Measurements from ENCODE around the gene MRS2.
"Not testable (repeated sequence)": the region's sequence is repeated elsewhere in the genome, so short reads cannot be mapped to it uniquely, and the experiment has no call there.

MRS2 gene, protein sequence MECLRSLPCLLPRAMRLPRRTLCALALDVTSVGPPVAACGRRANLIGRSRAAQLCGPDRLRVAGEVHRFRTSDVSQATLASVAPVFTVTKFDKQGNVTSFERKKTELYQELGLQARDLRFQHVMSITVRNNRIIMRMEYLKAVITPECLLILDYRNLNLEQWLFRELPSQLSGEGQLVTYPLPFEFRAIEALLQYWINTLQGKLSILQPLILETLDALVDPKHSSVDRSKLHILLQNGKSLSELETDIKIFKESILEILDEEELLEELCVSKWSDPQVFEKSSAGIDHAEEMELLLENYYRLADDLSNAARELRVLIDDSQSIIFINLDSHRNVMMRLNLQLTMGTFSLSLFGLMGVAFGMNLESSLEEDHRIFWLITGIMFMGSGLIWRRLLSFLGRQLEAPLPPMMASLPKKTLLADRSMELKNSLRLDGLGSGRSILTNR
- 26.1 to 85.3 (median 53.6) reads per million in 17 experiments for total RNA-seq

DNA sequence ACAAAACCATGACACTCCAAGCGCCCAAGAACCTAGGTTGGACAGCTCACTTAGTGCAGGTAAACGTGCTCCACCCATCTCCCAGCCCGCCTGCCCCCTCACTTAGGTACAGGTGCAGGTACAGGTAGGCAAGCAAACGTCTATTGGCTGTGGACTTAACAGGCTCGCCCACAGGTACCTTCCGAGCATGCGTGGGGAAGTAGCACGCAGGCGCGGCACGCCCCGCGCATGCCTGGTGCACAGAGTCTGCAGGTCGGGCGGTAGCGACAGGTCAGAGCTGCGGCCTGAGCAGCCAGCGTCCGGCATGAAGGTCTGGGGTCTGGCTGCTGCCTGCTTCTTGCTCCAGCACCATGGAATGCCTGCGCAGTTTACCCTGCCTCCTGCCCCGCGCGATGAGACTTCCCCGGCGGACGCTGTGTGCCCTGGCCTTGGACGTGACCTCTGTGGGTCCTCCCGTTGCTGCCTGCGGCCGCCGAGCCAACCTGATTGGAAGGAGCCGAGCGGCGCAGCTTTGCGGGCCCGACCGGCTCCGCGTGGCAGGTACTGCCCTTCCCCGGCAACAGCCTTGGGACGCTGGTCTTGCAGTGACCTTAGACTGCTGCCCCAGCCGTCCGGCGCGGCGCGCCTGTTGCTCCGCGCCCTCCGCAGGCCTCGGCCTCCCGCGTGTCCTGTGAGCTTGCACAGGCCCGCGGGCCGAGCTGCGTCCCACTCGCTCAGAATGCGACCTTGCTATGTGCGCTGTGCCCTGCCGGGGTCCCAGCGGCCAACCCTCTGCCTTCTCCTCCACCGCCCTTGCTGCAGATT, at the start of gene MRS2:
Gene MRS2, plus strand, starts transcription at position 240 of the 804 bp plus-strand sequence. Its CDS starts 111 bp downstream, at position 351.
- peak; percentile 79 to 94 (median 89) for DNase-seq

DNA sequence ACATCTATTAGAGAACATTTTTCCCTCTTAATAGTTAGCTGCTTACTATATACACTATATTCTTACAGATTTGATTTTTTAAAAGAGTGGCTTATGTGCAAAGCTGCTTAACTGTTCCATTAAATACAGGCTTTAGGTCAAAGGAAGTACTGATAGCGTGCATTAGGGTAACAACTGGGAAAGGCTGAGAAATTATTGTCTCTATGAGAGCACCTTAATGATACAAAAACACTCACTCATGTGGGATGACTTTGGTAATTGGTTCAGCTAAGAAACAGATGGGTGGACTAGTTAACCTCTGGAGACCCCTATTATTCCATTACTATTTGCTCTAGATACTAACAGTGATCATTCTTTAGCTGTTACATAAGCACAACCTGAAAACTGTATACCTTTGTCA, 48.9 kb upstream of the MRS2 start:
- DNase-seq: no peak

DNA sequence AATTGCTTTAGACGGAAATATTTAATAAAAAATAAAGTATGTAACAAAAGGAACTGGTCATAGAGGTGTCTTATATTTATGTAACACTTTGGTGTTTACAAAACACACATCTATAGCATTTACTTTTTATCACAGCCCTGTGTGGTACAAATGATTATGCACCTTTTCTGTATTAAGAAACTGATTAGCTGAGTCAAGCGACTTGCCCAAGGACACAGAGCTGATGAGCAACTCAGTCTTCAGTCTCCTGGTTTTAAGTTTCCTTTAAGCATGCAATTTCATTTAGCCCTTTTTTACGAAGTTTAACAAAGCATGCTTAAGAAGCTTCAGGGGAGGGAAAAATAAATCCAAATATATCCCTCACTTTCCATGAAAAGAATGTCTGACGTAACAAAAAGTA, 47.3 kb upstream of the MRS2 start:
- DNase-seq: no peak

DNA sequence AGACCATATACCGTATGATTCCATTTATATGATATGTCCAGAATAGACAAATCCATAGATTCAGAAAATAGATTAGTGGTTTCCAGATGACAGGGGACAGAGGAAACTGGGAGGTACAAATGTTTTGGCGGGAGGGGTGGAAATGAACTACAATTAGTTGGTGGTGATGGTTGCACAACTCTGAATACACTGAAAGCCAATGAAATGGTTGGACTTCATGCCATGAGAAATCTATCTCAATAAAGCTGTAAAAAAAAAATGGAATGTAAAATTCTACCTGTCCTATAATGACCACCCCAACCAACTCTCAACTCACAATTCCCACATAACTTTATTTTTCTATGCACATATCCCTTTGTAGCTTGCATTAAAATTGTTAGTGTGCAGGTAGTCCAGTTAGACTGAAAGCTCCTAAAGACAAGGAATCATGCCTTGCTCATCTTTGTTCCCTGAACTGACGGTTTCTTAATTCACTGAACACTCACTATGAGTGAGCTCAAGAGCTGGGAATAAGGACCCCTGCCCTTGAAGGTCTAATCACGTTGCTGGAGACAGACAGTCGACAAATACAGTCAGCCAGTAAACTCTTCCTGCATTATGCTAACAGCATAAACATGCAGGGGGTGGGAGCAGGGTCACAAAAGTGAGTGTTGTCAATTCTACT, 46.3 kb upstream of the MRS2 start:
- DNase-seq: no peak

DNA sequence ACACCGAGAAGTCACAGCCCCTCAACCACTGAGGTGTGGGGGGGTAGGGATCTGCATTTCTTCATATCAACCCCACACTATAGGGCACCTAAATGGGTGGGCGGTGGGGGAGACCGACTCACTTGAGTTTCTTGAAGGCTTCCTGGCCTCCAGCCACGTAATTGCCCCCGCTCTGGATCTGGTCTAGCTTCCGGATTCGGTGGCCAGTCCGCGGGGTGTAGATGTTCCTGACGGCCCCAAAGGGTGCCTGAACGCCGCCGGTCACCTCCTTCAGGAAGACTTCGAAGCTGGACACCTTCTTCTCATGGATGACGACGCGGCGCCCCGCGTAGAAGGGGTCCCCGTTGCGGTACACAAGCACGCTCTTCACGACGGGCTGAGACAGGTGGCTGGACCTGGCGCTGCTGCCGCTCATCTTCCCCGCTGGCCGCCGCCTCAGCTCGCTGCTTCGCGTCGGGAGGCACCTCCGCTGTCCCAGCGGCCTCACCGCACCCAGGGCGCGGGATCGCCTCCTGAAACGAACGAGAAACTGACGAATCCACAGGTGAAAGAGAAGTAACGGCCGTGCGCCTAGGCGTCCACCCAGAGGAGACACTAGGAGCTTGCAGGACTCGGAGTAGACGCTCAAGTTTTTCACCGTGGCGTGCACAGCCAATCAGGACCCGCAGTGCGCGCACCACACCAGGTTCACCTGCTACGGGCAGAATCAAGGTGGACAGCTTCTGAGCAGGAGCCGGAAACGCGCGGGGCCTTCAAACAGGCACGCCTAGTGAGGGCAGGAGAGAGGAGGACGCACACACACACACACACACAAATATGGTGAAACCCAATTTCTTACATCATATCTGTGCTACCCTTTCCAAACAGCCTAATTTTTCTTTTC, 45.2 kb upstream of the MRS2 start, which contains the start of gene DCDC2:
Gene DCDC2, minus strand, starts transcription at position 724 of the 883 bp plus-strand sequence. Its CDS starts 309 bp downstream, at position 415.
- peak in 2 of 4 experiments; percentile 9 to 14 for DNase-seq

DNA sequence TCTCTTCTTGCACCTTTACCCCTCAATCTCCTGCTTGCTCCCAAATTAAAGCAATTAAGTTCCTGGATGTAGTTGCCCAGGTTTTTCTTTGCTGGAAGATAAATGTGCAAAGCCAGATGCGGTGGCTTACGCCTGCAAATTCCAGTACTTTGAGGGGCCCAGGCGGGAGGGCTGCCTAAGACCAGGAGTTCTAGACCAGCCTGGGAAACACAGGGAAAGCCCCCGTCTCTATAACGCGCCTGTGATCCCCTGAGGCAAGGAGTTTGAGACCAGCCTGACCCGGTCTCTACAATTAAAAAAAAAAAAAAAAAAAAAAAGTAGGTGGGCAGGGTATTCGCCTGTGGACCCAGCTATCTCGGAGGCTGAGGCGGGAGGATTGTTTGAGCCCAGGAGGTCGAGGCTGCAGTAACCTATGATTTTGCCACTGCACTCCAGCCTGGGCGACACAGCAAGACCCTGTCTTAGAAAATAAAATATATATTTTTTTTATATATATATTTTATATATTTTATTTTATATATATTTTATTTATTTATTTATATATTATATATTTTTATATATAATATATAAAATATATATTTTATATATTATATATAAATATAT, 44.4 kb upstream of the MRS2 start:
- DNase-seq: no peak

DNA sequence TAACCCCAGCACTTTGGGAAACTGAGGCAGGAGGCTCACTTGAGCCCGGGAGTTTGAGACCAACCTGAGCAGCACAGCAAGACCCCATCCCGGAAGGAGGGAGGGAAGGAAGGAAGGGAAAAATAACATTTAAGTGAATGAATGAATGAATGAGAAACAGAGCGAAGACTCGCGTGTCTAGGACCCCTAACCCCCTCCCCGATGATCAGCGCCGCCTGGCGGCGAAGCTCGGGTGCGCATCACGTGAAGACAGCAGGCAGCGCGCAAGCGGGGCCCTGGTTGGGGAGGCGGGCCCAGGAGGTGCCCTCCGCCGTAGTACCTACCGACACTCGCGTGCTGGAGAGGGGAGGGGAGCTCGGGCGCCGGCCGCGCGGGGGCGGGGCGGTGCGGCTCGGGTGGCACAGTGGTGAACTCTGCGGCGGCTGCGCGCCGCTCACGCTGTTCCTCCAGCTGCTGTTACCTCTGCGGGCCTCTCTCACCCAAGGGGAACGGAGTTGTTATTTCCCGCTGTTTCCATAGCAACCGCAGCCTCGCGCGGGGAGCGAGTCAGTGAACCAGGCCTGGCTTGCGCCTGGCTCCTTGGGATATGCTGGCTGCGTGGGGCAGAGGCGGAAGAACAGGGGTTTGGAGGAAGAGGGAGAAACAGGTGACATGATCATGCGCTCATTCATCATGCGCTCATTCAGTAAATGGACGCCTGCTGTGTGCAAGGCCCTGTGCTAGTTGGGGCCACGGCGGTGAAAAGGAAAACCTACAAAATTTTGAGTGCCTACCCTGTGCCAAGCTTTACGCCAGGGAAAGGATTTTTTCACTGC, 42.9 kb upstream of the MRS2 start:
- peak; percentile 82 to 90 (median 88) for DNase-seq

DNA sequence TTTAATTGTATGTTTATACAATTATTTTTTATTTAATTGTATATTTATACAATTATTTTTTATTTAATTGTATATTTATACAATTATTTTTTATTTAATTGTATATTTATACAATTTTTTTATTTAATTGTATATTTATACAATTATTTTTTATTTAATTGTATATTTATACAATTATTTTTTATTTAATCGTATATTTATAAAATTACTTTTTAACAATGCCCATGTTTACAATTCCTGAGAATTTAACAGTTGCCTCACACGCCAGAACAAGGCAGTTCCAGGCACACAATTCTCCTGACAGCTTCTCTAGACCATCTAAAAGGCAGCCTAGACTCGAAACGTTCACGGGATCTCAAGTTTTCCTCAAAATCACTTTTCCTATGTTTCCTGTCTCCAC, 40.4 kb upstream of the MRS2 start:
- DNase-seq: not testable (repeated sequence)

DNA sequence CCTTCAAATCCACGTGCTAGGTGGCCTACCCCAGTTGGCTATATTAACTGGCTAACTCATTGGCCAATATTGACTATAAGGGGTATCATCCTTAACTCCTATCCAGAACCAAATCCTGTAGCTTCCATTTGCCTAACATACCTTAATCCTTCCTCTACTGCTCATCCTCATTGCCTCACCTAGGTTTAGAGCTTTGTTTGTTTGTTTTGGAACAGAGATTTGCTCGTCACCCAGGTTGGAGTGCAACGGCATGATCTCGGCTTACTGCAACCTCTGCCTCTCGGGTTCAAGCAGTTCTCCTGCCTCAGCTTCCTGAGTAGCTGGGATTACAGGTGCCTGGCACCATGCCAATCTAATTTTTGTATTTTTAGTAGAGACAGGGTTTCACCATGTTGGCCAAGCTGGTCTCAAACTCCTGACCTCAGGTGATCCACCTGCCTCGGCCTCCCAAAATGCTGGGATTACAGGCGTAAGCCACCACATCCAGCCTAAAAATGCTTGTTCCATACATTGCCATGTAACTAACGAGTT, 37.6 kb upstream of the MRS2 start:
- not testable (repeated sequence) for DNase-seq

DNA sequence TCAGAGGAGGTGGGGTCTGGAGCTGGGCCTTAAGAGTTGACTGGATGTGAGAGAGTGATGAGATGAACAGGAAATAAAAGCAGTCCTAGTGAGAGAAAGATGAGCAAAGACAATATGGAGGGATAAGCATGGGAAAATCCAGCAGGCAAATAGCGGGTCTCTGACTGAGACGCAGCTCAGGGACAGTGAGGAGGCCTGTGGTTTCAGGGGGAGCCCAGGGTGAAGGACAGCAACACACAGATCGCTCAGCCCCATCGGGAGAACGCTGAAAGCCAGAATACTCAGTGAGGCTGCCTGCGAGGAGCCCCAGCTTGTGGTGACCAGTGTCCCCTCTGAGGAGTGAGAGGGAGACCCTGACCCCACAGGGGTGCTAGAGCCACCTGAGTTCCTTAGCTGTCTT, 28.1 kb upstream of the MRS2 start:
- no peak for DNase-seq

DNA sequence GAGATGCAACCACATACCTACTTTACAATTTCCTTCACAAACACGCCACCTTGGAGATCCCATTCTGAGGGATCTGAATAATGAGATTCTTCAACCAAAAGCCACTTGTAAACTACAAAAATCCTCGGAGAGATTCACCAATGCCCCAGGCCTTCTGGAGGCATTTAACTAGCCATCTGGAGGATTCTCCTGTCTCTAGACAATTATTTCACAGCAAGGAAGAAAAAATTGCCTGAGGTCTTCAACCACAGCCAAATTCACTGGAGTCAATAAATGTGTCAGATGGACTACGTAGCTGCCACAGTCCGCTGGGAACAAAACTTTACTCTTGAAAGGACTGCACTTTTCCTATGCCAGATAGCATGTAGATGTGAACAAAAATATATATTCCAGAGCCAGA, 25.9 kb upstream of the MRS2 start:
- DNase-seq: no peak

DNA sequence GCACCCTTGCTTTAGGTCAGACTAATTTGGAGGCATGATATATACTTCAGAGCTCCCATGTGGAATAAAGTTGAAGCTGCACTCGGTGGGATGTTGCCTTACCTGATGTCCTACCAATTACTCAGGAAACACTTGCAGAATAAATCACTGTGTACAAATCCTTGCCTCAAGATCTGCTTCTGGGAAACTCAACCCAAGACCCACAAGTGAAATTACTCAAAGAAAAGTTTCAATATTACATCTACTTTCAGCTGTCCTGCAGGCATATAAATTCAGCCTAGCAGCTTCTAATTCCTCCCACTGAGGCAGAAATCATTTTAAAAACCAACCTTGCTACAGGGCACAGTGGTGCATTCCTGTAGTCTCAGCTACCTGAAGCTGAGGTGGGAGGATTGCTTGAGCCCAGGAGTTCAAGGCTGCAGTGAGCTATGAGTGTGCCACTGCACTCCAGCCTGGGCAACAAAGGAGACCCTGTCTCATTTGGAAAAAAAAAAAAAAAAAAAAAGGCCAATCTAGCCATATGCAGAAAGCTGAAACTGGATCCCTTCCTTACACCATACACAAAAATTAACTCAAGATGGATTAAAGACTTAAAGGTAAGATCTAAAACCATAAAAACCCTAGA, 24.2 kb upstream of the MRS2 start:
- no peak for DNase-seq

DNA sequence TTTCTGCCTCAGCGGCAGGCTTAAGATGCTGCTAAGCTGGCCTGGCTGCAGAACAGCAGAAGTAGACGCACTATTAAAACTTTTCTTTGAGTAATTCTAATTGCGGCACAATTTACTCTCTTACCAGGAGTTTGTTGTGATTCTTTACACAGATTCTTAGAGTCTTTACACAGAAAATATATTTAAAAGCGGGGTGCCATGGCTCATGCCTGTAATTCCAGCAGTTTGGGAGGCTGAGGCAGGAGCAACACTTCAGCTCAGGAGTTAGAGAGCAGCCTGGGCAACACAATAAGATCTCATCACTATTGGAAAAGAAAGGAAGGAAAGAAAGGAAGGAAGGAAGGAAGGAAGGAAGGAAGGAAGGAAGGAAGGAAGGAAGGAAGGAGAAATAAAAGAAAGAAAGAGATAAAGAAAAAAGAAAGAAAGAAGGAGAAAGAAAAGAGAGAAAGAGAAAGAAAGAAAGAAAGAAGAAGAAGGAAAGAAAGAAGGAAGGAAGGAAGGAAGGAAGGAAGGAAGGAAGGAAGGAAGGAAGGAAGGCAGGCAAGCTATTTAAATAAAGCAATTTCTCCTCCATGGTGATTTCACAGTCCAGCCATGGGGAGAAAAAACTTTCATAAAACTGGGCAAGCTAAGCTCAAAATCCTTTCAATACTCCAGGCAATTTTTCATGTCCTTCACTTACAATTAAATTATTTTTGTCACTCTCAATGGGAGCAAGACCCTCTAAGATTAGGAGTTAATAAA, 21.1 kb upstream of the MRS2 start:
- no peak for DNase-seq

DNA sequence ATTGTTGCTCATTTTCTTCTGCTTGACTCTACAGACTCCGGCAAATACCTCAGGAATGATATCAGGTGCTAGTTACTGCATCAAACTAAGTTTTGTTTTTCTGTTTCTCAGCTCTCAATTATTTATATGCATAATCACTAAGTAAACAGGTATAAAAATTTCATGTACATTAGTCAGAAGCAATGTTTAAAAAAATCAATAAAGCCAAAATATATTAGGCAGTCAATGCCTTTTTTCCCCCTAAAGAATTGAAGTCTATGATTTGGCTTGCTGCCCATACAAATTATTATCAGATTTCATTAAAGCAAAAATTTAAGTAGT, 20.6 kb upstream of the MRS2 start:
- DNase-seq: no peak

DNA sequence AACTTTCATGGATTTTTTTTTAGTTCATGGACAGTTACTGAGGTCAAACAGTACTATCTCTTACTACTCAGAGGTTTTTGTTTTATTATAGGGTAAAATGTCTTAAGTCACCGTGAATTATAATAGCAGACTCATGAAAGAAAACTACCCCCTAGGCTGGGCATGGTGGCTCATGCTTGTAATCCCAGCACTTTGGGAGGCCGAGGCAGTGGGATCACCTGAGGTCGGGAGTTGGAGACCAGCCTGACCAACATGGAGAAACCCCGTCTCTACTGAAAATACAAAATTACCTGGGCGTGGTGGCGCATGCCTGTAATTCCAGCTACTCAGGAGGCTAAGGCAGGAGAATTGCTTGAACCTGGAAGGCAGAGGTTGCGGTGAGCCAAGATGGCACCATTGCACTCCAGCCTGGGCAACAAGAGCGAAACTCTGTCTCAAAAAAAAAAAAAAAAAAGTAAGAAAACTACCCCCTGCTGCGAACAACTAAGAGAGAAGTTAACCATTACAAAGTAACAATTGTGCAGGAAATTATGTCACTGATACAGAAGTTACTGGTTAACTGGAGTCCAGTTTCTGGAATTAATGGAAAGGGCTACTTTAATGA, 19.7 kb upstream of the MRS2 start:
- not testable (repeated sequence) for DNase-seq

DNA sequence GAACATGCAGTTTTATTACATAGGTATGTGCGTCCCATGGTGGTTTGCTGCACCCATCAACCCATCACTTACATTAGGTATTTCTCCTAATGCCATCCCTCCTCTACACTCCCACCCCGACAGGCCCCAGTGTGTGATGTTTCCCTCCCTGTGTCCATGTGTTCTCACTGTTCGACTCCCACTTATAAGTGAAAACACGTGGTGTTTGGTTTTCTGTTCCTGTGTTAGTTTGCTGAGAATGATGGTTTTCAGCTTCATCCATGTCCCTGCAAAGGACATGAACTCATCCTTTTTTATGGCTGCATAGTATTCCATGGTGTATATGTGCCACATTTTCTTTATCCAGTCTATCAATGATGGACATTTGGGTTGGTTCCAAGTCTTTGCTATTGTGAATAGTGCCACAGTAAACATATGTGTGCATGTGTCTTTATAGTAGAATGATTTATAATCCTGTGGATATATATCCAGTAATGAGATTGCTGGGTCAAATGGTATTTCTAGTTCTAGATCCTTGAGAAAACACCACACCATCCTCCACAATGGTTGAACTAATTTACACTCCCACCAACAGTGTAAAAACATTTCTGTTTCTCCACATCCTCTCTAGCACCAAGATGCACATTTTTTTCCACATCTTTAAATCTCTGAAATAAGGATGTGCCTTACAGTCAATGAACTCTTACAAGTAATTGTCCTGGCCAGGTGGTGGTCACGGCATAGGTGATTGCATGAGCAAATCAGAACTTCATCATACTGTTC, 18.2 kb upstream of the MRS2 start:
- DNase-seq: not testable (repeated sequence)

DNA sequence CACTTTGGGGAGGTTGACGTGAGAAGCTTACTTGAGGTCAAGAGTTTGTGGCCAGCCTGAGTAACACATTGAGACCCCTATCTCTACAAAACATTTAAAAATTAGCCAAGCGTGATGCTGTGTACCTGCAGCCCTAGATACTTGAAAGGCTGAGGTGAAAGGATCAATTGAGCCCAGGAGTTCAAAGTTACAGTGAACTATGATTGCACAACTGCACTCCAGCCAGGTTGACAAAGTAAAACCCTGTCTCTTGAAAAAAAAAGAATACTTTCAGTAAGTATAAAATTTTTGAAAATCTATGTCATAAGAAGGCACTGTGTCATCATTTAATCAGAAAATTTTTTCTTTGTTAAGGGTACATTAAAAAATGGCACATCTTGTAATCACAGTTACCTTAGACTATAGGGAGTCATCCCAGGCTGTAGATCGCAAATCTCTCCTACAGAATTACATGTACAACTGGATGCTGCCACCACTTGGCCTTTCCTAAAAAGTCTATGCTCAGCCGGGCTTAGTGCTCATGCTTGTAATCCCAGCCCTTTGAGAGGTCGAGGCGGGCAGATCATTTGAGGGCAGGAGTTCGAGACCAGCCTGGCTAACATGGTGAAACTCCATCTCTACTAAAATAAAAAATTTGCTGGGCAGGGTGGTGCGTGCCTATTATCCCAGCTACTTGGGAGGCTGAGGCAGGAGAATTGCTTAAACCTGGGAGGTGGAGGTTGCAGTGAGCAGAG, 17.0 kb upstream of the MRS2 start:
- DNase-seq: no peak

Data from suppressor macrophage (primary cell).